Right cardiac atrium (tissue), 5 donors: ENCODE results near the gene FANCM. TPM values are rescaled to one million over a fixed set of nuclear protein-coding genes. Genes with fewer than 3 reads are reported as not detected.

Experiments used
- ATAC-seq, 2 donors: fragments of 200-7000 bp; cut with Tn5 transposase; one replicate each; pipeline versions ENCODE4 v1.8.0 to v1.9.1; 2020; ENCODE audit warnings: moderate library complexity in 2 of 2, mild to moderate bottlenecking in 1 of 2
- DNase-seq, 3 donors: peaks; one replicate each; pipeline ENCODE4 v3.0.0-alpha.2; 2020
- H3K27ac ChIP-seq: one replicate; pipeline ENCODE4 v1.5.1; 2013; ENCODE audit warnings: mild to moderate bottlenecking, low read length, control low read depth, moderate library complexity
- H3K27me3 ChIP-seq: one replicate; pipeline ENCODE4 v1.6.1; 2013; ENCODE audit not compliant: control insufficient read depth, insufficient read depth
- H3K4me1 ChIP-seq: one replicate; pipeline ENCODE4 v1.6.1; 2013; ENCODE audit warnings: low read length; ENCODE audit not compliant: control insufficient read depth, insufficient read depth
- H3K4me3 ChIP-seq: one replicate; pipeline ENCODE4 v1.5.1; 2013; ENCODE audit warnings: low read length, control low read depth
- H3K9me3 ChIP-seq: one replicate; pipeline ENCODE4 v1.6.1; 2013; ENCODE audit warnings: low read length; ENCODE audit not compliant: control insufficient read depth
- WGBS: extraction: QIAGEN DNeasy Blood & Tissue Kit; methylation state at CpG from one replicate; pipeline ENCODE4 v1.1.7; 2013; 5-methylcytosine and 5-hydroxymethylcytosine counted together
- intact Hi-C, 4 donors: fragments of 100-400 bp; cut with DNase I; formaldehyde crosslinking; loops; one replicate each; pipeline versions ENCODE4 v1.11.0 to v1.14.0; 2022 to 2023
- polyA plus RNA-seq: library from polyadenylated mRNA; stranded (reverse); fragments of 200-250 nt; gene quantifications from one replicate; pipeline ENCODE4 v1.2.3, GENCODE V29; 2013
- total RNA-seq, 4 donors: library from RNA; stranded (reverse); fragmentation: NEBNext Ultra II Directional; extraction: Animal tissue kit (Norgen Biotek cat#: 25700); gene quantifications; one replicate each; pipeline ENCODE4 v1.2.1, GENCODE V29; 2021
- donor health status: healthy with polysubstance abuse.
- donor health status: DM: no; HTN: yes; CAD: no.
- donor health status: DM: no; HTN: no; CAD: no.
- donor health status: DM: no; HTN: yes; CAD: no; lungs with severe emphysema.
- donor health status: DM: yes; HTN: yes; CAD: no.

FANCM gene
- total and polyA plus RNA-seq, 5 donors: 1.9 to 4.1 (median 3.9) TPM

- ATAC-seq (no peak), DNase-seq (no peak)
- Histone ChIP-seq H3K27me3 (no peaks in the 10 kb centered on the region), H3K4me1 (no peaks in the 10 kb centered on the region), H3K9me3 (no peaks in the 10 kb centered on the region), H3K4me3 (peak overlapping the region; percentile 38), H3K27ac (no peak overlapping the region)
- intact Hi-C loops: no loop called here
- WGBS: 59% methylated on average over 3 of the region's 3 CpGs
These were observed 107.0 kb downstream of the FANCM start for GRCh38 chr14:45242706-45243105.

- ATAC-seq (no peak), DNase-seq (no peak)
- H3K9me3 ChIP-seq: no peaks in the 10 kb centered on the region
- no peaks in the 10 kb centered on the region for H3K4me1 ChIP-seq
- H3K27ac ChIP-seq: no peak overlapping the region
- no peak overlapping the region for H3K4me3 ChIP-seq
- intact Hi-C loops: no loop called here
- H3K27me3 ChIP-seq: no peaks in the 10 kb centered on the region
- 83% methylated on average over 3 of the region's 3 CpGs for WGBS
These were observed 110.4 kb downstream of the FANCM start for GRCh38 chr14:45246151-45246550.

DNA sequence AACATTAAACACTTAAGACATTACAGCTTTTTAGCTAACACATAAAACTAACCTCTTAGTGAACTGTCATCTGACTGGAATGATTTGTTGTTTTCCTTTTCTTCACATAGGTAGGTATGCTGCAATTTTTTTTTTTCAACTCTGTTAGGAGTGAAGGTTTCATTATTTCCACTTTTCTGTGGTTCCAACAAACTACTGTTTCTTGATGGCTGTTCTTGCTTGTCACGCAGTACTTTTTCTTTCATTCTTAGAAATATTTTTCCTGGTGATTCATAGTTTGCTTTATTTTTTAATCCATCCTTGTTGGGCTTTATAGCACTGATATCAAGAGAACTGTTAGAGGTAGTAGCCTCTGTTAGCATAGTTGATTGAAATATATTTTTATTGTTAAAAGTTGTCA lies 111.0 kb downstream of the FANCM start:
- Histone ChIP-seq H3K4me1 (no peaks in the 10 kb centered on the region), H3K27ac (no peak overlapping the region), H3K27me3 (no peaks in the 10 kb centered on the region), H3K4me3 (no peak overlapping the region), H3K9me3 (no peaks in the 10 kb centered on the region)
- ATAC-seq (no peak), DNase-seq (no peak)
- 87% methylated on average over 1 of the region's 1 CpG for WGBS
- intact Hi-C loops: no loop called here

DNA sequence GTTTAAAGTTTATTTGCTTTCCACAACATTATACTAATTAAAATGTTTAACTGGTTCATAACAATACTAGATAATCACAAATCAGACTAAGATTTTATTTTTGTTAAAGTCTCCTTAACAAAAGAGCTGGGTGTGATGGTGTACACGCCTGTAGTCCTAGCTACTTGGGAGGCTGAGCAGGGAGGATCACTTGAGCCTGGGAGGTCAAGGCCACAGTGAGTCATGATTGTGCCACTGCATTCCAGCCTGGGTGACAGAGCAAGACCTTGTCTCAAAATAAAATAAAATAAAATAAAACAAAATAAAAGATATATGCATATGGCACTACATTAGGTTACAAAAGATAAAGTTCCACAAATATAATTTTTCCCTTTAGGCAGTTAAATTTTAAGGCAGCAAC lies 111.7 kb downstream of the FANCM start:
- WGBS: 97% methylated on average over 1 of the region's 1 CpG
- DNase-seq (no peak), ATAC-seq (no peak)
- Histone ChIP-seq H3K27ac (no peak overlapping the region), H3K27me3 (no peaks in the 10 kb centered on the region), H3K4me1 (no peaks in the 10 kb centered on the region), H3K9me3 (no peaks in the 10 kb centered on the region), H3K4me3 (no peak overlapping the region)
- intact Hi-C loops: no loop called here

DNA sequence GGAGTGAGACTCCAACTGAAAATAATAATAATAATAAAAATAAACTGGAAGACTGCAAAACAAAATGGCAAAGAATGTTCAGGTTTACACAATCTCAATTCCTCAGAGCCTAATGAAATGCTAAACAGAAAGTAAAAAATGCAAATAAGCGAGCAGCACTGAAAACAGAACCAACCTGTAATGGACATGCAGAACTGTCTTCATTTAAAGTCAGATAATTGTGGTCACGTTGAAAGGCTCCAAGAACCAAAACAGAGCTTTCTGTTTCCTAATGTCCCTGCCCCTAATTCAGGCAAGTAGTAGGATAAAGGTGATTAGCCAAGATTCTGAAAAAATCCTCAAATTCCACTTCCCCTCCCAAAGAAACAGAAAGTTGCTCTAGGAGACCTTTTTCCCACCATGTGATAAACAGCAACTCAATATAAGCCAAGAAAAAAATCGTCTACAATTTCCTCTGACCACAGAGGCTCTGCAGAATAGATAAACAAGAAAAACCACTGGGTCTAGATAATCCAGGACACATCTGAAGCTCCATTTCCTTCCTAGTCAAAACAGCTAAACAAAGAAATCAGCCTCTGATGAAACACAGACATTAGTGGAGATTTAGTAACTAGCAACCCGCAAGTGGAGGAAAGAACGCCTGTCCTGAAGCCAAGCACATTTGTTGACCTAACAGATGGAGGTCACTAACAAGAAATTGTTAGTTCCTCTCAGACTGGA lies 114.3 kb downstream of the FANCM start:
- peak in 1 of 3 donors; percentile 46 for DNase-seq
- intact Hi-C loops: loop anchor here in 1 of 4 donors (10.0 kb wide), 1 partner anchor 115 kb away; the partner anchor contains the start of genes FANCM and FKBP3
- Histone ChIP-seq H3K27me3 (no peaks in the 10 kb centered on the region), H3K27ac (no peak overlapping the region), H3K4me3 (peak overlapping the region; percentile 19), H3K9me3 (no peaks in the 10 kb centered on the region), H3K4me1 (peaks cover 2% of the 10 kb centered on the region)
- ATAC-seq: no peak
- 38% methylated on average over 5 of the region's 5 CpGs for WGBS

Other genes with a start within 250 kb of the FANCM start
- gene KLHL28, start 174.0 kb upstream of the FANCM start, total RNA-seq: 10 to 100 TPM in 3 of 4 donors, 1 to 10 TPM in 1; 9.4 to 13.0 (median 12.3) TPM
- 3.4 TPM for gene KLHL28, start 174.0 kb upstream of the FANCM start, polyA plus RNA-seq
- gene TOGARAM1, start 173.7 kb upstream of the FANCM start, total RNA-seq: 10 to 100 TPM; 18.4 to 26.0 (median 19.6) TPM
- 7.1 TPM for gene TOGARAM1, start 173.7 kb upstream of the FANCM start, polyA plus RNA-seq
- 10 to 100 TPM; 13.4 to 20.7 (median 17.3) TPM for gene PRPF39, start 51.8 kb upstream of the FANCM start, total RNA-seq
- gene PRPF39, start 51.8 kb upstream of the FANCM start, polyA plus RNA-seq: 10.5 TPM
- 10 to 100 TPM; 81.4 to 91.9 (median 87.8) TPM for gene FKBP3, start 1.4 kb upstream of the FANCM start, total RNA-seq
- gene FKBP3, start 1.4 kb upstream of the FANCM start, polyA plus RNA-seq: 189 TPM
- 1 to 10 TPM; 6.4 to 9.3 (median 8.3) TPM for gene MIS18BP1, start 117.3 kb downstream of the FANCM start, total RNA-seq
- 3.5 TPM for gene MIS18BP1, start 117.3 kb downstream of the FANCM start, polyA plus RNA-seq